ENCODE data around the gene FBXO42. TPM values are rescaled to one million over a fixed set of nuclear protein-coding genes. Genes with fewer than 3 reads are reported as not detected.

Gene FBXO42
- total RNA-seq, 1 donor from 2014 or later, result 28.5 TPM

GRCh38 chr1:16208270-16208987 is 143.9 kb downstream of the FBXO42 start:
- DNase-seq (ENCODE audit: low spot score in 2 of 2), result no peak
- no peak for FAIRE-seq

- no peak for FAIRE-seq
These were observed 144.7 kb downstream of the FBXO42 start for GRCh38 chr1:16207318-16208269.

GRCh38 chr1:16206547-16207317 is 145.5 kb downstream of the FBXO42 start:
- peak; percentile 82 to 90 for DNase-seq (ENCODE audit: low spot score in 2 of 2)
- no peak for FAIRE-seq

More at GRCh38 chr1:16207318-16208269, 144.7 kb downstream of the FBXO42 start:
- DNase-seq (ENCODE audit: low spot score in 2 of 2), result no peak

- DNase-seq (ENCODE audit: low spot score in 2 of 2) (no peak), FAIRE-seq (no peak)
These were observed 146.3 kb downstream of the FBXO42 start for GRCh38 chr1:16205891-16206546.

- FAIRE-seq (no peak), DNase-seq (ENCODE audit: low spot score in 2 of 2) (no peak)
These were observed 147.0 kb downstream of the FBXO42 start for GRCh38 chr1:16205334-16205671.

- DNase-seq (ENCODE audit: low spot score in 2 of 2) (no peak), FAIRE-seq (no peak)
These were observed 147.5 kb downstream of the FBXO42 start for GRCh38 chr1:16204634-16205333.

GRCh38 chr1:16204216-16204615 is 148.1 kb downstream of the FBXO42 start:
- no peak for FAIRE-seq
- DNase-seq (ENCODE audit: low spot score in 2 of 2), result no peak

- DNase-seq (ENCODE audit: low spot score in 2 of 2) (no peak), FAIRE-seq (no peak)
These were observed 148.7 kb downstream of the FBXO42 start for GRCh38 chr1:16203550-16203949.

GRCh38 chr1:16202281-16203210 is 149.7 kb downstream of the FBXO42 start:
- DNase-seq (ENCODE audit: low spot score in 2 of 2) (no peak), FAIRE-seq (no peak)

- FAIRE-seq, result no peak
- DNase-seq (ENCODE audit: low spot score in 2 of 2), result no peak
These were observed 152.6 kb downstream of the FBXO42 start for GRCh38 chr1:16199700-16200099.

GRCh38 chr1:16199157-16199501 is 153.2 kb downstream of the FBXO42 start:
- FAIRE-seq, result no peak

GRCh38 chr1:16198444-16199156 is 153.7 kb downstream of the FBXO42 start:
- DNase-seq (ENCODE audit: low spot score in 2 of 2) (no peak), FAIRE-seq (no peak)

More at GRCh38 chr1:16199157-16199501, 153.2 kb downstream of the FBXO42 start:
- DNase-seq (ENCODE audit: low spot score in 2 of 2), result no peak

GRCh38 chr1:16196874-16197273 is 155.4 kb downstream of the FBXO42 start:
- FAIRE-seq (no peak), DNase-seq (ENCODE audit: low spot score in 2 of 2) (no peak)

Small RNAs within 50 kb of the gene (small RNA-seq; reads per million reads assigned to genes)
- not detected for gene MT1XP1

Other genes starting within 250 kb of the FBXO42 start
- 1.2 TPM for gene EPHA2, start 196.4 kb downstream of the FBXO42 start, total RNA-seq
- gene ARHGEF19, start 139.8 kb downstream of the FBXO42 start, total RNA-seq, result 1.2 TPM
- gene CPLANE2, start 115.3 kb downstream of the FBXO42 start, total RNA-seq, result 16.7 TPM
- 4.1 TPM for gene SZRD1, start 14.8 kb upstream of the FBXO42 start, total RNA-seq
- not detected for gene SPATA21, start 84.9 kb upstream of the FBXO42 start, total RNA-seq
- 20.8 TPM for gene NECAP2, start 88.2 kb upstream of the FBXO42 start, total RNA-seq
- gene RNU1-1, start 161.8 kb upstream of the FBXO42 start, total RNA-seq, result under 0.01 TPM